ENCODE results near the gene ANKS1A. TPM values are rescaled to one million over a fixed set of nuclear protein-coding genes. Genes with fewer than 3 reads are reported as not detected.

Gene ANKS1A
- total RNA-seq, 6 experiments from 2014 or later: 6.7 to 17.4 (median 10.5) TPM

DNA sequence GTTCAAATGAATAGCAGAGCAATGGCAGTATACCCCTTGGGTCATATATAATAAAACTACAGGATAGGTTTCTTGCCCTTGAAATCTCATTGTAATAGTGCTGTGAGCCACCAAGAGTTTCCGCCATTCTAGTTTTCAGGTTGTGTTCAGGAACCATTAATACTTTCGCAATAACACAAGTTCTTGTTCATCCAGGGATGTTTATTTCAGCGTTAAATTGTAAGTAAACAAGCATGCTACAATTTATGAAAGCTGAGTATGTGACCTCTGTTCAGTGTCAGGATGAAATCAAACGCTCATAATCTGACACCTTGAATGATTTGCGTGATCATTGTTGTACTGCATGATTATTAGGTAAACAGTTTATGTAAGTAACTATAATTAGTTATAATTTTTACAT lies 22.8 kb downstream of the ANKS1A start:
- no peaks in the 10 kb centered on the region for H3K4me1 ChIP-seq
- no peaks in the 10 kb centered on the region for H3K27me3 ChIP-seq
- no peaks in the 10 kb centered on the region for H3K9me3 ChIP-seq
- intact Hi-C loops (cut with DNase I): no loop called here
- ATAC-seq: no peak
- WGBS (ENCODE audit: insufficient coverage, low coverage, low lambda C conversion rate, missing lambda C conversion rate): 76% methylated on average over 5 of the region's 5 CpGs
- no peaks in the 10 kb centered on the region for H3K36me3 ChIP-seq
- H3K4me3 ChIP-seq: no peak overlapping the region
- TF ChIP-seq POLR2A (IDR thresholded peaks at IDR 0.05) (no peak), CTCF (IDR thresholded peaks at IDR 0.05) (no peak)
- H3K27ac ChIP-seq: no peak overlapping the region
- no peak for DNase-seq

DNA sequence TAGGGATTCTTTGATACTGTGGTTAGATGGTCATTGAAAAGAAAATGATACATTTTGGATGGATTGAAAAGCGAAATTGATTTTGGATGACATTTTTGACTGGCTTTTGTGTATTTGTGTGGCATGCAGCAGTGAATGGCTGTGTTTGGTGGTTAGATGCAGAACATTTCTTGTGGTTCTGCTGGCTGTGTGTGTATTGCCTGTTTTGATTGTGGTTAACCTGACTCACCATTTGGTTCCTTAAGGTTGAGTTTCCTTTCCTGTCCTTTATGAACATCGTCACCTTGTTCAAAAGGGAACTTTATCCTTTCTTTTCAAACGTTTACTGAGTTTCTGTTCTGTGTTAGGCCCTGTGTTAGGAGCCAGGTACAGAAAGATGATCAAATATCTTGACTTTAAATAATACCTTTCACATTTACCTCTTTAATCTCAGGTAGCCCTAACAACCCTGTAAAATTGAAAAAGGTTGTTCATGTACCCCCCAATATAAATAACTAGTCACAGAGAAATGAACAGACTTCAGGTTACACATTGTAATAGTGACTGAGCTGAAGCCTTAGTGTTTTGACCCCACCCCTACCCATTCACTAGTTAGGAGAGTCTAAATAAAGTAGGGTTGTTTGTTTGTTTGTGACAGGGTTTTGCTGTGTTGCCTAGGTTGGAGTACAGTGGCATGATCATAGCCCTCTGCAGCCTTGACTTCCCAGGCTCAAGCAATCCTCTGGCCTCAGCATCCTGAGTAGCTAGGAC lies 23.8 kb downstream of the ANKS1A start:
- WGBS (ENCODE audit: insufficient coverage, low coverage, low lambda C conversion rate, missing lambda C conversion rate): 53% methylated on average over 3 of the region's 3 CpGs
- no peak for TF ChIP-seq CTCF (IDR thresholded peaks at IDR 0.05)
- TF ChIP-seq POLR2A (IDR thresholded peaks at IDR 0.05): no peak
- no peak for ATAC-seq

DNA sequence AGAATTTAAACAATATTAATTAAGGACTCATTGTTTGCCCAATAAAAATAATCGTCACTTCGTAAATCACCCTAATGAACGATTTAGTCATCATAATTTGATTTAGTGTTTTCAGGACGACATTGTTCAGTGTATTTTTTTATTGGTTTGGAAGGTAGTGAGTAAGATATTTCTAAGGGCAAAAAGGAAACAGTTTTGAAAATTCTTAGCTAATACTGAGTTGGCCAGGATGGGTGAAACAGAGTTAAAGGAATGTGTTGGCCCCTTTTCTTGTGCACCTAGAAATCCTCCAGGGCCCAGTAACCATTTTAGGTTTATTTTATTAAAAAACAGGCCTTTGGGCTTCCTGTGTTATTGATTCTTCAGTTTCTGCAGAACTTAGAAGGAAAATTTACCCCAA lies 25.3 kb downstream of the ANKS1A start:
- DNase-seq: no peak
- intact Hi-C loops (cut with DNase I): no loop called here
- no peaks in the 10 kb centered on the region for H3K4me1 ChIP-seq
- WGBS (ENCODE audit: insufficient coverage, low coverage, low lambda C conversion rate, missing lambda C conversion rate): 79% methylated on average over 4 of the region's 4 CpGs
- TF ChIP-seq CTCF (IDR thresholded peaks at IDR 0.05) (no peak), POLR2A (IDR thresholded peaks at IDR 0.05) (no peak)
- H3K4me3 ChIP-seq: no peak overlapping the region
- H3K9me3 ChIP-seq: no peaks in the 10 kb centered on the region
- no peaks in the 10 kb centered on the region for H3K27me3 ChIP-seq
- H3K27ac ChIP-seq: no peak overlapping the region
- no peaks in the 10 kb centered on the region for H3K36me3 ChIP-seq
- no peak for ATAC-seq

More for the DNA sequence above, 23.8 kb downstream of the ANKS1A start:
- Histone ChIP-seq H3K36me3 (no peaks in the 10 kb centered on the region), H3K27me3 (no peaks in the 10 kb centered on the region), H3K9me3 (no peaks in the 10 kb centered on the region), H3K4me3 (no peak overlapping the region), H3K4me1 (no peaks in the 10 kb centered on the region), H3K27ac (no peak overlapping the region)
- intact Hi-C loops (cut with DNase I): no loop called here
- DNase-seq: no peak

- H3K4me3 ChIP-seq: no peak overlapping the region
- H3K27me3 ChIP-seq: no peaks in the 10 kb centered on the region
- ATAC-seq (no peak), DNase-seq (no peak)
- H3K9me3 ChIP-seq: no peaks in the 10 kb centered on the region
- 91% methylated on average over 4 of the region's 4 CpGs for WGBS (ENCODE audit: insufficient coverage, low coverage, low lambda C conversion rate, missing lambda C conversion rate)
- TF ChIP-seq CTCF (IDR thresholded peaks at IDR 0.05) (no peak), POLR2A (IDR thresholded peaks at IDR 0.05) (no peak)
- no peaks in the 10 kb centered on the region for H3K4me1 ChIP-seq
- no peaks in the 10 kb centered on the region for H3K36me3 ChIP-seq
- intact Hi-C loops (cut with DNase I): no loop called here
- peak overlapping the region in 1 of 3 donors; percentile 53 for H3K27ac ChIP-seq
These were observed 27.4 kb downstream of the ANKS1A start for GRCh38 chr6:34916348-34916967.

Measured in right lobe of liver (tissue), 6 donors.